Thyroid gland (tissue), 4 donors: ENCODE data around the gene LRP4.

Source experiments
- CTCF ChIP-seq, 6 experiments: fragments of 200-600 bp in 3 of 6; fragments of 450-650 bp in 3 of 6; sonication (generic) in 3 of 6; IDR thresholded peaks; one replicate each; pipeline ENCODE4 v1.5.1; 2016 to 2019; ENCODE audit warnings: antibody characterized with exemption in 6 of 6, mild to moderate bottlenecking in 2 of 6, inconsistent platforms in 1 of 6, moderate library complexity in 1 of 6
- POLR2A ChIP-seq, 2 donors: fragments of 450-650 bp; IDR thresholded peaks; one replicate each; pipeline ENCODE4 v1.6.1; 2017; ENCODE audit warnings: antibody characterized with exemption in 2 of 2, mild to moderate bottlenecking in 2 of 2, moderate library complexity in 1 of 2

- TF ChIP-seq CTCF (IDR thresholded peaks at IDR 0.05) (no peak), POLR2A (IDR thresholded peaks at IDR 0.05) (no peak)
Observed at GRCh38 chr11:46952553-46952952, 34.2 kb upstream of the LRP4 start.
